ENCODE results near the gene TMEM175.

TMEM175 gene

GRCh38 chr4:950136-951020 is 18.1 kb downstream of the TMEM175 start:
- no peak overlapping the region for H3K27ac ChIP-seq
- no peak for TF ChIP-seq CTCF (conservative IDR thresholded peaks at IDR 0.05)

GRCh38 chr4:951186-951585 is 18.9 kb downstream of the TMEM175 start:
- H3K27ac ChIP-seq, result no peak overlapping the region
- no peak for TF ChIP-seq CTCF (conservative IDR thresholded peaks at IDR 0.05)

GRCh38 chr4:951594-952468 is 19.6 kb downstream of the TMEM175 start:
- H3K27ac ChIP-seq, result no peak overlapping the region
- TF ChIP-seq CTCF (conservative IDR thresholded peaks at IDR 0.05), result no peak

GRCh38 chr4:952881-953573 is 20.8 kb downstream of the TMEM175 start:
- TF ChIP-seq CTCF (conservative IDR thresholded peaks at IDR 0.05), result no peak

GRCh38 chr4:953574-953915 is 21.3 kb downstream of the TMEM175 start:
- TF ChIP-seq CTCF (conservative IDR thresholded peaks at IDR 0.05), result no peak
- H3K27ac ChIP-seq, result no peak overlapping the region

More at GRCh38 chr4:952881-953573, 20.8 kb downstream of the TMEM175 start:
- no peak overlapping the region for H3K27ac ChIP-seq

- TF ChIP-seq CTCF (conservative IDR thresholded peaks at IDR 0.05), result no peak
- no peak overlapping the region for H3K27ac ChIP-seq
These were observed 22.2 kb downstream of the TMEM175 start for GRCh38 chr4:954211-955020.
